ENCODE measurements around the gene MFSD2A. TPM values are rescaled to one million over a fixed set of nuclear protein-coding genes. Genes with fewer than 3 reads are reported as not detected.
"Not testable (repeated sequence)": the region's sequence is repeated elsewhere in the genome, so short reads cannot be mapped to it uniquely, and the experiment has no call there.

The MFSD2A gene
- total RNA-seq, 4 donors from 2014 or later: 6.6 to 239 (median 132) TPM

GRCh38 chr1:39981385-39981784, 26.4 kb downstream of the MFSD2A start:
- H3K36me3 ChIP-seq: no peaks in the 10 kb centered on the region
- H3K9me3 ChIP-seq: no peaks in the 10 kb centered on the region
- H3K27me3 ChIP-seq: no peaks in the 10 kb centered on the region
- H3K27ac ChIP-seq: peak overlapping the region in 1 of 4 donors; percentile 42
- H3K4me1 ChIP-seq: peaks cover 0 to 17% (median 0%) of the 10 kb centered on the region in 4 donors
- TF ChIP-seq POLR2A (IDR thresholded peaks at IDR 0.05) (no peak), CTCF (IDR thresholded peaks at IDR 0.05) (no peak)
- H3K4me3 ChIP-seq: no peak overlapping the region
- DNase-seq: no peak

- DNase-seq: no peak
- TF ChIP-seq CTCF (IDR thresholded peaks at IDR 0.05) (no peak), POLR2A (IDR thresholded peaks at IDR 0.05) (no peak)
- Histone ChIP-seq H3K36me3 (no peaks in the 10 kb centered on the region), H3K4me1 (peaks cover 0 to 17% (median 0%) of the 10 kb centered on the region in 4 donors), H3K9me3 (no peaks in the 10 kb centered on the region), H3K27me3 (no peaks in the 10 kb centered on the region), H3K27ac (no peak overlapping the region), H3K4me3 (no peak overlapping the region)
Measured at GRCh38 chr1:39981945-39982344, 27.0 kb downstream of the MFSD2A start.

DNA sequence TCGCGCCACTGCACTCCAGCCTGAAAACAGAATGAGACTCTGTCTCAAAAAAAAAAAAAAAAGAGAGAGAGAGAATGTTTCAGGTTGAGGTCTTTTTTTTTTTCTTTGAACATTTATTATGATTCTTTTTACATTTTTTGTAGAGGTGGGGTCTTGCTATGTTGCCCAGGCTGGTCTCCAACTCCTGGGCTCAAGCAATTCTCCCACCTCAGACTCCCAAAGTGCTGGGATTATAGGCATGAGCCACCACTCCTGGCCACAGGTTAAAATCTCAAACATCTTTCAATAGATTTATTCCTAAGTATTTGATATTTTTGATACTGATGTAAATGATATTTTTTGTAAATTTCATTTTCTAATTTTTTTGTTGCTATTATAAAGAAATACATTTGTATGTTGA, 29.5 kb downstream of the MFSD2A start:
- not testable (repeated sequence) for H3K9me3 ChIP-seq, H3K27me3 ChIP-seq, H3K4me3 ChIP-seq, H3K36me3 ChIP-seq, H3K27ac ChIP-seq, DNase-seq
- peaks cover 0 to 17% (median 0%) of the 10 kb centered on the region in 4 donors for H3K4me1 ChIP-seq

- Histone ChIP-seq H3K4me3 (no peak overlapping the region), H3K4me1 (peaks cover 0 to 13% (median 0%) of the 10 kb centered on the region in 4 donors), H3K27ac (no peak overlapping the region), H3K27me3 (no peaks in the 10 kb centered on the region), H3K9me3 (no peaks in the 10 kb centered on the region), H3K36me3 (no peaks in the 10 kb centered on the region)
- TF ChIP-seq CTCF (IDR thresholded peaks at IDR 0.05) (no peak), POLR2A (IDR thresholded peaks at IDR 0.05) (no peak)
- no peak for DNase-seq
Measured at GRCh38 chr1:39984951-39985350, 30.0 kb downstream of the MFSD2A start.

DNA sequence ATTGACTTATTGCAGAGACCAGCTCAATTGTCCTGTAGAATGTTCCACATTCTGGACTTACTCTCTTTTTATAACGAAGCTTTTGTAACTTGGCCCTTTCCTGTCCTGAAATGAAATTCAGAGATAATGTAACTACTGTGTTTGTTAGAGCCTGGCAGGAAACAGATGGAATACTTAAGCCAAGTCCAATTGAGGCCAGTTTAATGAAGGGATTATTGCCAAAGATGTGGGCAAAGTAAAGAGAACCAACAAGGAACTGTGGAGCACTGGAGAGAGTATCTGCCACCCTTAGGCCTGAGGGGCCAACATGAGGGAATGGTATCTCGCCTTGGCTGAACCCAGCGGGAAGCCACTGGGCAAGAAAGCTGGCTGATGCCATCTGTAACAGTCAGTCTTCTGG, 32.9 kb downstream of the MFSD2A start:
- no peak overlapping the region for H3K27ac ChIP-seq
- TF ChIP-seq POLR2A (IDR thresholded peaks at IDR 0.05): no peak
- TF ChIP-seq CTCF (IDR thresholded peaks at IDR 0.05): no peak
- no peak for DNase-seq

DNA sequence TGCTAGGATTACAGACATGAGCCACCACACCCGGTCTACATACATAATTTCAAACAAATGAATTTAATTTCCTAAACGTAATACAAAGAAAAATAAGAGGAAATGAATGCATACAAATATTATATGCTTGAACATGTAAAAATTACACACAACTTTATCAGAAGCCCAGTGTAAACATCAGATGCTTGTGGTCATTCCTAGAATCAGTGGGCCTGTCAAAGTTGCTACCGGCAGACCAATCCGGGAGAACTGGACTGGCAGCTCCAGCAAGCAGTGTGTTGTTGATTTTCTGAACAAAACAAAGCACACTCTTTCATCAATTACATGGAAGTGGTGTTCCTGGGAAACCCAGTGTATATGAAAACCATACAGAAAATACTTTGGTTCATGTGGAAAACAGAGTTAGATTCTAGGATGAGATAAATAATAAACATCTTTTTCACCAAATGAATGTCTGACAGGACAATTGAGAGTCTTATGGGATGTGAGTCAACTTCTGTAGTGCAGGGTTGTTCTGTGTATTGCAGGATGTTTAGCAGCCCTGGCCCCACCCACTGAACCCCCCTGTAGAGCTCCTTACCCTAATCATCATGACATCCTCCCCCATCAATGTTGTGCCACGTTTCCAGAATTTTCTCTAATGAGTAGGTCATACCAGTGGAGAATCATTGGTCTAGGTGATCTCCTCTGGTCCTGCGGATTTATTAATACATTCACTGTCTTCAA, 33.8 kb downstream of the MFSD2A start:
- no peak for DNase-seq
- H3K4me3 ChIP-seq: no peak overlapping the region
- no peak overlapping the region for H3K27ac ChIP-seq
- H3K27me3 ChIP-seq: no peaks in the 10 kb centered on the region
- H3K4me1 ChIP-seq: no peaks in the 10 kb centered on the region
- no peaks in the 10 kb centered on the region for H3K9me3 ChIP-seq
- H3K36me3 ChIP-seq: no peaks in the 10 kb centered on the region
- TF ChIP-seq CTCF (IDR thresholded peaks at IDR 0.05): no peak
- no peak for TF ChIP-seq POLR2A (IDR thresholded peaks at IDR 0.05)

More for the DNA sequence above, 32.9 kb downstream of the MFSD2A start:
- Histone ChIP-seq H3K36me3 (no peaks in the 10 kb centered on the region), H3K4me1 (no peaks in the 10 kb centered on the region), H3K9me3 (no peaks in the 10 kb centered on the region), H3K27me3 (no peaks in the 10 kb centered on the region), H3K4me3 (no peak overlapping the region)

Data from Peyer's patch (tissue), 4 donors.